Astrocyte of the hippocampus (primary cell): Measurements from ENCODE around the gene HOXC10.

Experiments used
- DNase-seq: peaks from one replicate; pipeline ENCODE4 v3.0.0; 2011; ENCODE audit warnings: low read depth, low spot score

Gene HOXC10

DNA sequence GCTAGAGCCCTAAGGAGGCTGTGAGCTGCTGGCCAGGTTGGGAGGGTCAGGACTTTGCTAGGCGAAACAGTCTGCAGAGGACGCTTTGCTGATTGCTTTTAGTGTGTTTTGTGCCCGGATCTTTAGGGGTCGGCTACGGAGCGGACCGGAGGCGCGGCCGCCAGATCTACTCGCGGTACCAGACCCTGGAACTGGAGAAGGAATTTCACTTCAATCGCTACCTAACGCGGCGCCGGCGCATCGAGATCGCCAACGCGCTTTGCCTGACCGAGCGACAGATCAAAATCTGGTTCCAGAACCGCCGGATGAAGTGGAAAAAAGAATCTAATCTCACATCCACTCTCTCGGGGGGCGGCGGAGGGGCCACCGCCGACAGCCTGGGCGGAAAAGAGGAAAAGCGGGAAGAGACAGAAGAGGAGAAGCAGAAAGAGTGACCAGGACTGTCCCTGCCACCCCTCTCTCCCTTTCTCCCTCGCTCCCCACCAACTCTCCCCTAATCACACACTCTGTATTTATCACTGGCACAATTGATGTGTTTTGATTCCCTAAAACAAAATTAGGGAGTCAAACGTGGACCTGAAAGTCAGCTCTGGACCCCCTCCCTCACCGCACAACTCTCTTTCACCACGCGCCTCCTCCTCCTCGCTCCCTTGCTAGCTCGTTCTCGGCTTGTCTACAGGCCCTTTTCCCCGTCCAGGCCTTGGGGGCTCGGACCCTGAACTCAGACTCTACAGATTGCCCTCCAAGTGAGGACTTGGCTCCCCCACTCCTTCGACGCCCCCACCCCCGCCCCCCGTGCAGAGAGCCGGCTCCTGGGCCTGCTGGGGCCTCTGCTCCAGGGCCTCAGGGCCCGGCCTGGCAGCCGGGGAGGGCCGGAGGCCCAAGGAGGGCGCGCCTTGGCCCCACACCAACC lies 44.8 kb downstream of the HOXC10 start:
- no peak for DNase-seq

DNA sequence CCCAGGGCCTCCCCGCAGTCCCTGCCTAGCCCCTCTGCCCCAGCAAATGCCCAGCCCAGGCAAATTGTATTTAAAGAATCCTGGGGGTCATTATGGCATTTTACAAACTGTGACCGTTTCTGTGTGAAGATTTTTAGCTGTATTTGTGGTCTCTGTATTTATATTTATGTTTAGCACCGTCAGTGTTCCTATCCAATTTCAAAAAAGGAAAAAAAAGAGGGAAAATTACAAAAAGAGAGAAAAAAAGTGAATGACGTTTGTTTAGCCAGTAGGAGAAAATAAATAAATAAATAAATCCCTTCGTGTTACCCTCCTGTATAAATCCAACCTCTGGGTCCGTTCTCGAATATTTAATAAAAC lies 45.5 kb downstream of the HOXC10 start:
- DNase-seq: no peak

DNA sequence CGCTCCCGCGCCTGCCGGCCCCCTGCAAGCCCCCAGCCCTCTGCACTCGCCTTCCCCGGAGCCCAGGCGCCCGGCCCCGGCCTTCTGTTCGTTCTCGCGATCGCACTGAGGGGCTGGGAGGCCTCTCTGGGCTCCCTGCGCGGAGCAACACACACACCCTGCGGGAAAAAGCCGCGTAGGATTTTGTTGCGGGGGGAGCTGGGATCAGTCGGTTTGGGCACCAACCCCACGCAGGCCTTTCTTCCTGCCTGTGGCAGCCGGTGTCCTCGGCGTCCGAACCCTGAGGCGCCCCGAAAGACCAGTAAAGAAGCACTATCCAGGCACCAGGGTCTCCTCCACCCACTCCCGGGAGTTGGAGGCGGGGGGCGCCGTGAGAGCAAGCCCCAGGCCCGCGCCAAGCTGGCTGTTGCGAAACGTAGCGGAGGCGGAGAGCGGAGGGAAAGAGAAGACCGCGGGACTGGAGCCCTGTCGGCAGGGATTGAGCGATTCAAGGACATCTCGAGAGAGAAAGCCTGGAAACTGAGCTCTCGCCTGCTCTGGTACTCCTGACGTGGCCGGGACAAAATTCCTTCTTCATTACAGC lies 46.0 kb downstream of the HOXC10 start:
- peak; percentile 16 for DNase-seq

DNA sequence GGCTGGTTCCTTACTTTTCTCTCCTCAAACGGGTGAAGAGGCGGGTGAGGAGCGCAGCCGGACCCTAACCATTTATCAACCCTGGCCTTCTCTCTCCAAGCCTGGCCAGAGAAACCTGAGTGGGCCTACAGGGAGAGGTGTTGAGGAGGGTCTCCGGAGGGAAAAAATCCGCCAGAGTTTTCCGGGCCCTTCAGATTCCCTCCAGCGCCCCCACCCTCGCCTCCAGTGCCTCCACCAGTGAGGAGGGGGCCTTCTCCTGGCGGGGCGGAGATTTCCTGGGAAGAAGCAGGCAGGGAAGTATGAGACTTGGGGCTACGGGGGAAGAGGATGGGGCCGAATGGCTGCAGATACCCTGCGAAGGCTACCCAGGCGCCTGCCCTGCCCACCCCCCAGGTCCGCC lies 46.5 kb downstream of the HOXC10 start:
- DNase-seq: no peak

DNA sequence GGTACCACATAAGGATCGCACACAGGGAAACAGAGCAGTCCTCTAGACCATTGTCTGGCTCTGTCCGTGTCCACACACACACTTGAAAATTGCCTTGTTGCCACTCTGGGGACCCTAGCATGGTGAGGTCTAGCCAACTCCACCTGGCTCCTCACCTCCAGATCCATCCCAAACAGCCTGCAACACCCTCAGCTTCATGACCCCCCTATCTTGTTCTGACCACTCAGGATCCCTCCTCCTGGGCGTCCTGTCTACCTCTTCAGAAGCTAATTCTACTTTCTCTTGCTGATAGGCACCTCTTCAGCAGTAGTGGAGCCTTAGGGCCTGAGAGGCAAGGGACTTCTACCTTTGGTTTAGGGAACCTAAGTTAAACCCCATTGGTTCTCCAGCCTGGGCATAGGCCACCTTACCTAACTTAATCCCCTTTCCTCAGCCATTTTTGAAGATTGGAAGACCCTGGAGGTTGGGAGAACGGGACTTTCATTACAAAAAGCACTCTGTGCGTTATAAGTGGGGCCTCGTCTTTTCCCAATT lies 47.2 kb downstream of the HOXC10 start:
- no peak for DNase-seq

DNA sequence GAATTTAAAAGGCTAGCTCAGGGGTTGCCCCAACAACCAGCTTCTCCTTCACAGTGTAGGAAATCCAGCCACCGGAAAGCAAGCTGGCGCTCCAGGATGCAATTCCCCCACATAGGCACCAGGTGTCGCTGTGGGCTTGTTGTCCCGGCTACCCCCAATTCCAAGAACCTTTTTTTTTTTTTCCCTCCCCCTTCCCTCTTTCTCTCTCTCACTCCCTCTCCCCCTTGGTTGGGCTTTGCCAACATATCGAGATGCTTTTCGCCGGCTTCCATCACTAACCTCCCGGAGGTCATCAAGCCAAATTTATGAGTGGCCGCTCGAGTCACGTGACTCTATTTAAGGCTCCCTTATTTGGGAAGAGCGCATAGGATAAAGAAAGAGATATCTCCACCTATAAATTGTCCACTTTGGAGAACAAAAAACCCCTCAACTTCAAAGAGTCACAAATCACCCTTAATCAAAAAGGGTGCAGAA lies 47.7 kb downstream of the HOXC10 start, which contains the start of gene HOXC5:
HOXC5 (plus strand) TSS at position 424 of the 474 bp plus-strand sequence. CDS start 73 bp downstream, outside the sequence.
- peak; percentile 44 for DNase-seq

DNA sequence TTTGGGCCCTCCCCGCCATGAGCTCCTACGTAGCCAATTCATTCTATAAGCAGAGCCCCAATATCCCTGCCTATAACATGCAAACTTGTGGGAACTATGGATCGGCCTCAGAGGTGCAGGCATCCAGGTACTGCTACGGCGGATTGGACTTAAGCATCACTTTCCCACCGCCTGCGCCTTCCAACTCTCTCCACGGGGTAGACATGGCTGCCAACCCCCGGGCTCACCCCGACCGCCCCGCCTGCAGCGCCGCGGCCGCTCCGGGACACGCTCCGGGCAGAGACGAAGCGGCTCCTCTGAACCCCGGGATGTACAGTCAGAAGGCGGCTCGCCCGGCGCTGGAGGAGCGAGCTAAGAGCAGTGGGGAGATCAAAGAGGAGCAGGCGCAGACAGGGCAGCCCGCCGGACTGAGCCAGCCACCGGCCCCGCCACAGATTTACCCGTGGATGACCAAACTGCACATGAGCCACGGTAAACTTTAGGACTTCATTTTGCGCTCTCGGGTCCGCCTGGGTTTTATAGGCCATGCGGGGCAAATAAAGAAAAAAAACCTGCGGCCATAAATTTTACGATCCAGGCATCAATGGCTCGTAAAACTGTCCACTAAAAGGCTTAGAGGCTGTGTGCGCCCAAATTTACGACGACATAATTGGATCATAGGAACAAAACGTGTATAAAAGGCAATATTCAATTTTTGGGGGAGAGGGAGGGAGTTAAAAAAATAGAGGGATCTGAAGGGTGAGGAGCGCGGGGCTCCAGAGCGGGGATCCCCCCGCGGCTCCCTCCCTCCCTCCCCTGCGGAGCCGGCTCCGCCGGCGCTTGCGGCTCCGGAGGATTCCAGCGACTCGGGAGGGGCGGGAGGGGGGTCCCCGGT lies 48.4 kb downstream of the HOXC10 start:
- DNase-seq: no peak

DNA sequence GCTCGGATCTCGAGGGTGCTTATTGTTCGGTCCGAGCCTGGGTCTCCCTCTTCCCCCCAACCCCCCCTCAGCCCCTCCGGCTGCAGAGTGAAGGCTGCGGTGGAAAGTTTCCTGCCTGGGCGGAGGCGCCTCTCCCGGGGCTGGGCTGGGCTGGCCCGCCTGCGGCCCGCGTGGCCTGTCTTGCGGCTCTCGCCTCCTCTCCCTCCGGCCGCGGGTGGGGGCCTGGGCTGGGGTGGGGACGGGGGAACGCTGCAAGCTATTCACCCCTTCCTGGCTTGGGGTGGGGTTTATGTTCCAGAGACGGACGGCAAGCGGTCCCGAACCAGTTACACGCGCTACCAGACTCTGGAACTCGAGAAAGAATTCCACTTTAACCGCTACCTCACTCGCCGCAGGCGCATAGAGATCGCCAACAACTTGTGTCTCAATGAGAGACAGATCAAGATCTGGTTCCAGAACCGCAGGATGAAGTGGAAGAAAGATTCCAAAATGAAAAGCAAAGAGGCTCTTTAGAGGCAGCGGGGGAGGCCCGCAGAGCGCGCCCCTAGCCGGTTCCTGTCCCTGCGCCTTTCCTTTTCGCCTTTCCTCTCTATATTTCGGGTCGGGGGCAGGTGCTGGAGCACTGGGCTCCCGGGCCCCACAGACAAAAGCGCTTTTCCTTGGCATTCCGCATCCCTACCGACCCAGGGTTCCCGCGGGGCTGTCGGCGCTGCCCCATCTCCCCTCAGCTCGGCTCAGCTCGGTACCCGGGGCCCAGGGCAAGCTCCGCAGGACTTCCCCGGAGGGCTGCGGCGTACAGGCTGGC lies 49.2 kb downstream of the HOXC10 start:
- no peak for DNase-seq

DNA sequence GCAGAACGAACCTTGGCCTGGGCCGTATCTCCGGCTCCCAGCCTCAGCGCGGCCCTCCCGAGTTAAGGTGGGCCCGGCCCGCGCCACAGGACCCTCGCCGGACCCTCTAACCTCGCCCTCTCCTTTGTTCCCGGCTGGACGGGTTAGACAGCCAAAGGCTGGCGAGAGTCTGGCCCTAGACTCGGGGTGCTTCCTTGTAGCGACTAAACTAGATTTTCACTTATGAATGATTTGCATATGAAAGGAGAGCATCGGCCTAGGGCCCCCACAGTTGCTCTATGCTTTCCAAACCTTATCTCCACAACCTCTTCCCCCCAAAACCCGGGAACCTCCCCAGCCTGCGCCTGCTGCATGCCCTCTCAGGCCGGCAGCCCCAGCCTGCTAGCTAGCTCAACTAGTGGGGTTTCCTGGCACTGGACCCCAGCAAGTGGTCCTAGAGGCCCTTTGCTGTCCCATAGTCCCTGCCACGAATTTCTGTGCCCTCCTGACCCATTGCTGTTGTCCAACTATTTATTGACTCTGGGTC lies 49.9 kb downstream of the HOXC10 start:
- DNase-seq: no peak

DNA sequence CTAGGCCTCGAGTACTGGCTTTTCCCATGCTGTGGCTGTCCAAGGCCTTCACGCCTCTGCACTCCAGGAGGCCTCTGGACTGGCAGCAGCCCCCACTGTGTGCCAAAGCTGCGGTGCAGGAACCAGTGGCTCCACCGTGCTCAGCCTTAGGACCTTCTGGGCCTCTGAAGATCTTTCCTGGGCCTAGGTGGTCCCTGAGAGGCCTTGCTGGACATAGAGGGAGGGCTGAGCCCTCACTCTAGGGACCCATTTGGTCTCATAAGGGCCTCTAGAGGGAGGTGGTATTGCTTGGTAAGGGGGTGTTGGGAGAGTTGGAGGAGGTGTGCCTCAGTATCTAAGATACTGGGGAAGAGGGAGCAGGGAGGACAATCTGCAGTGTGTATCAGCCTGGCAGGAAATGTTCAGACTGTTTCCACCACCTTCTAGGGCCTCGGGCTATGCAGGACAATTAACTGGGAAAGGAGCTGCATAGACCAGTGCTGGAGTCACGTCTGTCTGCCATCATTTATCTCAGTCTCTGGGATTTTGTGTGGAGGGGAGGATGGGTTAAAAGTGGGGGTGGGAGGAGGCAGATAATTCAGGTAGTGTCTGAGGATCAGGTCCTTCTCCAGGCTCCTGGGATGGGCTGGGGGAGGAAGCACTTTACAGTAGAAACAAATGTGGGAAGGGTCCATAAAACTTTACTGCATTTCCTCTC lies 50.8 kb downstream of the HOXC10 start:
- no peak for DNase-seq

DNA sequence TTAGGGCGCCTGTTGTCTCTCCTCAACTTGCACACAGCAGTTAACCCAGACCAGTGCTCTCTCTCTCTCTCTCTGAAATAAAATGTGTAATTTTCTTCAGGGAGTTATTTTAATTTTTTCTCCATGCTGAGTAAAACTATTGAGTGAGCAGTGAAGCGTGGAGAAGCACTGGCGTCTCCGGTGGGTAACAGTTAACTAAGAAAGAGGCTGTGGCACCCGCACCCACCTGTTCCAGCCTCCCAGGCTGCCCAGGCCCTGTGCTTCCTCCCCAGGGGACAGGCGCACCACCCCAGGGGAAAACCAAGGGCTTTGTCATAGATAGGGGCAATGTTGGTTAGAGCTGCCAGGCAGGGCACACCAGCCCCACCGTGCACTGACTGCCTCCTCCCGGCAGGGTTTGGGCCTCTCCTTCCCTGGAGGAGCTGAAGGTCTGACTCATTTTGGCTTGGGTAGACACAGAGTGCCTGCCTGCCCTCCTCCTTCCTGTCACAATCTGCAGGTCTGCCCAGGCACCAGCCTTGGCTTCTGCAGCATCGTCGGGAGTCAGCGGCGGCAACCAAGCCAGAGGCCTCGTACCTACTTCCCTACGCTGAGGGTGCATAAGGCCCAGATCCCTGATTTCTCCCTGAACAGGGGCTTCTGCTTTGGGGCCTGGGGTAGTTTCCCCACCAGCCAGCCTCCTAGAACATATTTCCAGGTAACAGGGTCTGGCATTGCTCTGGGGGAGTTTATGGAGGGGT lies 51.8 kb downstream of the HOXC10 start:
- no peak for DNase-seq

DNA sequence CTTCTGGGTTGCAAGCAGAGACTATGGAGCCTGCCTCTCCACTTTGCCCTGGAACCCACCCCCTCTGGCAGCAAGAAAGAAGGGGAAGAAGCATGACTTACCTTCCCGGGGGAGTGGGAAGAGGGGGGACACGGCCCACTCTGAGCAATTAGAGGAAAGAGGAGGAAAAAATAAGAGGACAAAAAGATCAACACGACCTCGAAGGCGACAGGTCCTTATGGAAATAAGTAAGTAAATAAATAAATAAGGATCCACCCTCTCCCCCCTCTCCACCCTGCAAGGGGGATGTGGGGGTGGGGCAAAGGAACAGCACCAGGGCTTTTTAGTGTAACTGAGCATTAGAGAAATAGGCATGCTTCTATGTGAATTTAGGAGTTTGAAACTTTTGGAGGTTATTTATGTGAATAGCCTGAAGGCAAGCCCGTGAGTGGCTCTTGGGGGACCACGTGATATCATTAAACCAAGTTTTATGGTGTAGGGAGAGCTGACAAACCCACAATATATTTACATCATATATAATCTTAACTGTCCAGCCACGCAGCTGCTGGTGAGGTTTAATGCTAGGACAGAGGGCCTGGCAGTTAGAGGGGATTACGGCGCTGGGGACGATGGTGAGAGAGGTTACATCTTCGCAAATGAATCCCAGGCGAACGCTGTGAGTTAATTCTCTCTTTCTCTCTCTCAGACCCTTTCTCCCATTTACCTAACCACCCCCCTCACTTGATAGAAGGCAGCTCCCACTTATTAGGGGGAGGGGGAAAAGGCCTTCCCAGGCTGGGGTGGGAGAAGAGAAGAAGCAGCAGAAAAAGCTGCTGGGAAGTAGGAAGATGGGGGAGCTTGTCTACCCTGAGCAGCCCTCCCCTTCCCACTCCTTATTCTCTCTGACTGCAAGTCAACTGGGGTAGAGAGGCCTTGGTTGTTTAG lies 52.7 kb downstream of the HOXC10 start:
- DNase-seq: no peak

DNA sequence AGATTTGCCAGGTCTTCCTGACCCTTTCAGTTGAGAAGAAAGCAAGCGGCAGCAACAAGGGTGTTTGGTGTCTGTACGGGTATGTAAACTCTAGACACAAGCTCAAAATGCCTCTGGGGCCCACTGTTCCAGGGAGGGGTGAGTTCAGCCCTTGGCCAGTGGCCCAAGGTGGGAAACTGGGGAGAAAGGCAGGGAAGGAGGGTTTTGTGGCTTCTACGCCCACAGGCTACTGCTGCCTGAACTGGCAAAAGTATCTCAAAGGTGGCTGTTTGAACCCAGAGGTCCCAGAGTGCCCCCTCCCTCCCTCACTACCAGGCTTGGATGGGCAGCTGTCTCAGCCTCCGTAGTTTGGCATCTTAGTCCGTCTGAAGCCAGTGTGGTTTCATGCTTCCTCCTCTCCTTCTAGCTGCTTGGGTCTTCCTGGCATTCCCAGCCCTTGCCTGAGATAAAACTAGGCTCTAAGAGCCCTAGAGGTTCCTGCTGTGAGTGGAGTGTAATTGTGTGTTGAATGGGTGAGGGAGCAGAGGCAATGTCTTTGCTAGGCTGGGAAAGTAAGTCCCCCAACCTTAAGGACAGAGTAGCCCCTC lies 53.4 kb downstream of the HOXC10 start:
- no peak for DNase-seq

DNA sequence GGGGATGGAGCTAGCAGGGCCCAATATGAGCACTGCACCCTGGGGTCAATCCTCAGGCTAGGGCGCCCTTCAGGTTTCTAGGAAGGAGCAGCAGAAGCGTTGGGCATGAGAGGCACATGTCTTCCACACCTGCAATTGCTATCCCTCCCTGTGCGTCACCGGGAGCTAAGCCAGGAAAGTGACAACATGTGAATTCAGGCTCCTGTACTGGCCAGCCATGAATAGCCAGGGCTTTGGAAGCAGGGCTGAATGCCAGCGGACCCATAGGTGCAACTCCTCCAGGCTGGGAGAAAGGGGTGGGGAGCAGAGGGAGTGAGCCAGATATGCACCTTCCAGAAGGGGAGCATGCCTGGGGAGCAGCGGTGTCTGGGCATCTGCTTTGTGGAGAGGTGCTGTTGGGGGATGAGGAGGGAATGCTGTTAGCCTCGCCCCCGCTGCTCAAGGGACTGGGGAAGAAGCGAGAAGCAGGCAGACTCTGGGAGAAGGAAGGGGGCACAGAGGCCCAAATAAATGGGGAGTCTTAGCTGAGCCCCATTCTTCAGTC lies 54.0 kb downstream of the HOXC10 start:
- no peak for DNase-seq

DNA sequence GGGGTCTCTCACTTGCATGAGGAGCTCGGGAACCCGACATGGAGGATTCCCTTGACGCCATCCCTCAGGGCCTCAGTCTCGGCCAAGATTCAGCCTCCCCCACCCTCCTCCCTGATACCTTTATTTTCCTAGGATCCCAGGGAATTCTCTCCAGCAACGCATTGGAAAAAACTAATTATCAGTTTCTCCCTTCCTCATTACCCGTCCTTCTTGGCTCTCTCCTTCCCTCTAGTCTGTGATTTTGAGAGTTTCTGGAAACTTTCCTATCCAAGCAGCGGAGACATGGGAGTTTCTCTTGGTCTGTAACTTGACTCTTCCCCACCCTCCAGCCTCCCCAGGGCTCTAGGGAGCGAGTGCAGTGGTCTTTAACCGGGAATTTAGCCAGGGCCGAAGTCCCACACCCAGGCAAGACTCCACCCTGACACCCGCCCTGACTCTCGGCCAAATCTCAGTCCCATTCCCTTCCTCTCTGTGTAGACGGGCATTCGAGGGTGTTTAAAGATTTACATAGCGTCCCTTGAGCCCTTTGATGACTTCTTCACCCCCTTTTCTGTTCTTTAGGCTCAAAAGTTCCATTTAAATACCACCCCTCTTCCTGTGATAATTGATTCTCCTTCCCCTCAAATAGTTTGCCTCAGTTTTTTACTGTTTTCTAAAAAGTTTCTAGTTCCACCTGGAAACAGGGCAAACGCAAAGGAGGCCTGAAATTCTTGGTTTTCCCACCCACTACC lies 54.6 kb downstream of the HOXC10 start:
- DNase-seq: no peak
